Activated T-helper 1 cell treated with anti-CD3 and anti-CD28 coated beads, Interleukin-12 subunit alpha, Interleukin-12 subunit beta, Interleukin-2, Interleukin-4 antibody, amounts not matched to agents 30 ng/mL and 10 ng/mL and 1 ng/mL, durations not matched to agents 14 hours and 24 hours and 36 hours (primary cell): ENCODE results near the gene PLEKHB2. TPM values are rescaled to one million over a fixed set of nuclear protein-coding genes. Genes with fewer than 3 reads are reported as not detected.
A peak's percentile ranks its signal among the peaks of the same experiment; 100 is the strongest.
"Not testable (repeated sequence)": the region's sequence is repeated elsewhere in the genome, so short reads cannot be mapped to it uniquely, and the experiment has no call there.

Experiments
- DNase-seq: peaks from one replicate; pipeline ENCODE4 v3.0.0; 2021; ENCODE audit warnings: low spot score
- H3K27ac Mint-ChIP-seq: one replicate; pipeline ENCODE4 v1.8.0; 2021; ENCODE audit warnings: mild to moderate bottlenecking, mixed read lengths
- H3K27me3 Mint-ChIP-seq: one replicate; pipeline ENCODE4 v1.8.0; 2022; ENCODE audit warnings: mild to moderate bottlenecking, moderate library complexity, mixed read lengths; ENCODE audit not compliant: insufficient read depth
- H3K36me3 Mint-ChIP-seq: one replicate; pipeline ENCODE4 v1.8.0; 2021; ENCODE audit warnings: low read depth, mixed read lengths
- H3K4me1 Mint-ChIP-seq: one replicate; pipeline ENCODE4 v1.8.0; 2021; ENCODE audit warnings: low read depth, mixed read lengths
- H3K4me3 Mint-ChIP-seq: one replicate; pipeline ENCODE4 v1.8.0; 2021; ENCODE audit warnings: mild to moderate bottlenecking, moderate library complexity, mixed read lengths
- H3K9me3 Mint-ChIP-seq: one replicate; pipeline ENCODE4 v1.8.0; 2021; ENCODE audit warnings: mixed read lengths
- intact Hi-C: fragments of 100-400 bp; cut with micrococcal nuclease; formaldehyde crosslinking; loops from one replicate; pipeline ENCODE4 v1.15.1; 2024
- total RNA-seq: library from RNA; stranded (reverse); gene quantifications from 2 replicates; pipeline ENCODE4 v1.2.3, GENCODE V29; 2022

The PLEKHB2 gene, protein sequence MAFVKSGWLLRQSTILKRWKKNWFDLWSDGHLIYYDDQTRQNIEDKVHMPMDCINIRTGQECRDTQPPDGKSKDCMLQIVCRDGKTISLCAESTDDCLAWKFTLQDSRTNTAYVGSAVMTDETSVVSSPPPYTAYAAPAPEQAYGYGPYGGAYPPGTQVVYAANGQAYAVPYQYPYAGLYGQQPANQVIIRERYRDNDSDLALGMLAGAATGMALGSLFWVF
- 72.5 and 73.9 TPM in 2 replicates for total RNA-seq

- Mint-ChIP-seq H3K9me3 (no peaks in the 10 kb centered on the region), H3K36me3 (peaks cover 20% of the 10 kb centered on the region), H3K4me3 (peak within 1 kb of the TSS; percentile 97), H3K27me3 (no peaks in the 10 kb centered on the region), H3K4me1 (peaks cover 35% of the 10 kb centered on the region), H3K27ac (peak within 1 kb of the TSS; percentile 100)
- intact Hi-C loops, result loop anchor here (2.0 to 10.0 kb wide), 7 partner anchors 283 to 763 kb away; partner anchors contain the start of genes IMP4 and MZT2A
- DNase-seq, result peak; percentile 96
Measured at GRCh38 chr2:131105156-131105949, at the start of gene PLEKHB2. Gene PLEKHB2, plus strand, starts transcription at chr2:131105336. Its CDS starts 15,606 bp downstream, at chr2:131120942.

DNA sequence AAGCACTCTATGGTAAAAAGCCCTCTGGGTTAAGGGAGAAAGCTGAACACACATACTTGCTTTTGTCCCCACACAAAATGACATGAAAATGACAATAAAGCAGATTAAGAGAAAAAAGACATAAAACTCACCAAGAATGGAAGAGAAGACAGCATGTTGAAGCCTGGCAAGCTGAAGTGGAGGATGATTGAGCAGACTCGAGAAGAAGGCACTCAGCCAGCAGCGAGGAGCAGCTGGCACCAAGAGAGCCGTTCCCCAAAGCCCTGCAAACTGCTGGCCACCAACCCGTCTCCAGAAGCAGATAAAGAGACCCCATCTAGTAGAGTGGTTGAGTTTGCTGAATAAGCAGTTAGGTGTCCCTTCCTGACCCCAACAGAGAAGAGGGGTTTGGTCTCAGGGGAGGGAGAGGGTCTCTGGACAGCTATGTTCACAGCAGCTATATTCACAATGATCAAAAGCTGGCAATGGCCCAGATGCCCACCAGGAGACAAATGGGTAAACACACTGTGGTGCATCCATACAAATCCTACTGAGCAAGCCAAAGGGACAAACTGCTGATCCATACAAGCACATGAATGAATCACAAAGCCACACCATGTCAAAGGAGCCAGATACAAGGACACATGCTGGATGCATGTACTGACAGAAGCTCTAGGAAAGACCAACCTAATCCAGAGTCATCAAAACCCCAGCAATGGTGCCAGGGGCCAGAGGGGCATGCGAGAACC, 48.8 kb upstream of the PLEKHB2 start:
- Mint-ChIP-seq H3K4me3 (no peak overlapping the region), H3K9me3 (no peaks in the 10 kb centered on the region), H3K27ac (no peak overlapping the region), H3K27me3 (no peaks in the 10 kb centered on the region), H3K4me1 (peaks cover 17% of the 10 kb centered on the region), H3K36me3 (peaks cover 37% of the 10 kb centered on the region)
- intact Hi-C loops, result no loop called here
- DNase-seq, result no peak

GRCh38 chr2:131056932-131057287, 48.2 kb upstream of the PLEKHB2 start:
- no peak for DNase-seq
- Mint-ChIP-seq H3K9me3 (no peaks in the 10 kb centered on the region), H3K36me3 (peaks cover 33% of the 10 kb centered on the region), H3K27ac (no peak overlapping the region), H3K4me1 (peaks cover 19% of the 10 kb centered on the region), H3K4me3 (no peak overlapping the region), H3K27me3 (no peaks in the 10 kb centered on the region)
- intact Hi-C loops, result no loop called here

GRCh38 chr2:131058214-131058843, 46.8 kb upstream of the PLEKHB2 start:
- peaks cover 27% of the 10 kb centered on the region for H3K36me3 Mint-ChIP-seq
- DNase-seq, result no peak
- no peaks in the 10 kb centered on the region for H3K27me3 Mint-ChIP-seq
- H3K27ac Mint-ChIP-seq, result no peak overlapping the region
- no peak overlapping the region for H3K4me3 Mint-ChIP-seq
- H3K4me1 Mint-ChIP-seq, result peaks cover 25% of the 10 kb centered on the region
- intact Hi-C loops, result no loop called here
- H3K9me3 Mint-ChIP-seq, result no peaks in the 10 kb centered on the region

DNA sequence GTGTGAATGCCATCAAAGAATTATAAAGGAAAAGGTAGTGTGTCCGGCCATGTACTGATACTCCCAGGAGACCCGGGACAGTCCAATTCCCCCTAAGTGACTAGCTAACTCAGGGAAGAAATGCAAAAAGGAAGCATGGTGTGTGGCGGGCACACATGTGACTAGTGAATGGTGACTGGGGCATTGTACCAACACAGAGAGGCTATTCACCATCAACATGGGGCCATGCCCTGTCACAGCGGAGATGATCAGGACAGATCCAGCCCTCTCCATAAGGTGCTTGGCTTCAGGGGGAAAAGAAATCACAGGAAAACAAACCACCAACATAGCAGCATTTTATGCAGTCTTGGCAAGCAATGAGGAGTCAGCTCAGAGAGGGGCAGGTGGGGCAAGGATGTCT, 46.2 kb upstream of the PLEKHB2 start:
- H3K36me3 Mint-ChIP-seq, result peaks cover 29% of the 10 kb centered on the region
- intact Hi-C loops, result no loop called here
- H3K4me1 Mint-ChIP-seq, result peaks cover 28% of the 10 kb centered on the region
- no peak overlapping the region for H3K4me3 Mint-ChIP-seq
- H3K27me3 Mint-ChIP-seq, result no peaks in the 10 kb centered on the region
- H3K27ac Mint-ChIP-seq, result no peak overlapping the region
- no peaks in the 10 kb centered on the region for H3K9me3 Mint-ChIP-seq
- DNase-seq, result no peak

DNA sequence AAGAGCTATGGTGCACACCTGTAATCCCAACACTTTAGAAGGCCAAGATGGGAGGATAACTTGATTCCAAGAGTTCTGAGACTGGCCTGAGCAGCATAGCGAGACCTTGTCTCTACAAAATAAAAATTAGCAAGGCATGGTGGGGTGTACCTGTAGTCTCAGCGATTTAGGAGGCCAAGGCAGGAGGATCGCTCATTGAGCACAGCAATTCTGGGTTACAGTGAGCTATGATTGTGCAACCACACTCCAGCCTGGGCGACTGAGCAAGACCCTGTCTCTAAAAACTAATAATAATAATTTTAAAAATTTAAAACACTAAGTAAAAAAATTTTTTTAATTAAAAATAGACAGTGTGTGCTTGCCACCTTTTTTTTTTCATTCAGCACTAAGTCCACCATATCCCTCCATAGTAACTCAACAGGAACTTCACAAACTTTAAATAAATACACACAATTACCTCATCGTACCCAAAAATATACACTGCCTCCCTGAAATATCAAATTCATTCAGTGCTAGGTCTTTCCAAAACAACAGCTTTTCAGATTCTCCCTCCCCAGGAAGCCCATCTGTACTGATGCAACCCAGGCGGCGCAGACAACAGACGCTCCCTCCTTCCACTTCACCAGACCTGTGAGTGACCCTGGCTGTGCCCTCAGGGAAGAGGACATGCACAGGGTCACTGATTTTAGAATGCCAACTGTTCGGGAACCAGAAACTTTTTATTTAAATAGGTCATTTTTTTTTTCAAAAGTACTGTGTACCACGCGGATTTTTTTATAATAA, 41.4 kb upstream of the PLEKHB2 start:
- Mint-ChIP-seq H3K4me3 (no peak overlapping the region), H3K36me3 (peaks cover 30% of the 10 kb centered on the region), H3K9me3 (no peaks in the 10 kb centered on the region), H3K4me1 (peaks cover 18% of the 10 kb centered on the region), H3K27me3 (no peaks in the 10 kb centered on the region), H3K27ac (no peak overlapping the region)
- intact Hi-C loops, result no loop called here
- no peak for DNase-seq

DNA sequence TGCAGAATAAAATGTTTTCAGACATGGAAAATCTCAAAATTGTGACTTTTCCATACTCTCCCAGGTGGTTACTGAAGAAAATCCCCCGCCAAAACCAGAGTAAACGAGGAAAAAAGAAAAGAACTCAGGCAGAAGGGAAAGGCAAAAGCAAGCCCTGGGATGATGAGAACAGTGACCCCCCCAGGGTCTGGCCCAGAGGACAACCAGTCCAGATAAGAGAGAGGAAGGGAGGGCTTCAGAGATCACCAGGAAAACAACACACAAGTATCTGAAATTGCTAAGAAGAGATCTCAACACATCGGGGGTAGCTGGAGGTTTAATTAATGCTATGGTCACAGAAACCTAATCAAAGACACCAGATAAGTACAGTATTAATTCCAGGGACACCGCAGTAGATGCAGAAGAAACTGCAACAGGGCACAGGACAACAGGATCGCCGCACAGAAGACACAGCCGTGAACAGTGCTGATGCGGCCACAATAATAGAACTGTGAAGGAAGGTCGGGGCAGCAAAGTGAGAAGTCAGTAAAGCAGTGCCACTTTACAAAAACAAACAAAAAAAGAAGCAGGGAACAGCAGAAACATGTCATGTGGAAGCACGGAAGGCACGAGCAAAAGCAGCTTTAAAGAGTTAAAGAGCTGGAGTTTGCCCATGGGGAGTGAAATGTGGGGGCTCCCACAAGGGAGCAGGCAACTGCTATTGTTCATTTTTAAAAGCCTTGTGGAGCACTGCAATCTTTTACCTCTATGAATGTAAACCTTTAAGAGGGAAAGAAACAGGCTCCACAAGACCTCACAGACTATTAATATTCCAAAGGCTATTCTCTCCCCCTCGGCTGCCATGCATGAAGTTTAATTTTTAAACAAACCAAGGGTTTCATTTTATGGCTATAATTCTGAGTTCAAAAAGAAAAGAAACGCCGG, 40.3 kb upstream of the PLEKHB2 start:
- Mint-ChIP-seq H3K4me3 (no peak overlapping the region), H3K27me3 (no peaks in the 10 kb centered on the region), H3K4me1 (peaks cover 13% of the 10 kb centered on the region), H3K27ac (no peak overlapping the region), H3K9me3 (no peaks in the 10 kb centered on the region), H3K36me3 (peaks cover 27% of the 10 kb centered on the region)
- intact Hi-C loops, result no loop called here
- no peak for DNase-seq

- intact Hi-C loops, result no loop called here
- Mint-ChIP-seq H3K36me3 (peaks cover 31% of the 10 kb centered on the region), H3K4me1 (peaks cover 4% of the 10 kb centered on the region), H3K4me3 (no peak overlapping the region), H3K9me3 (no peaks in the 10 kb centered on the region), H3K27me3 (no peaks in the 10 kb centered on the region), H3K27ac (peak overlapping the region; percentile 41)
- no peak for DNase-seq
Measured at GRCh38 chr2:131067465-131068125, 37.5 kb upstream of the PLEKHB2 start.

DNA sequence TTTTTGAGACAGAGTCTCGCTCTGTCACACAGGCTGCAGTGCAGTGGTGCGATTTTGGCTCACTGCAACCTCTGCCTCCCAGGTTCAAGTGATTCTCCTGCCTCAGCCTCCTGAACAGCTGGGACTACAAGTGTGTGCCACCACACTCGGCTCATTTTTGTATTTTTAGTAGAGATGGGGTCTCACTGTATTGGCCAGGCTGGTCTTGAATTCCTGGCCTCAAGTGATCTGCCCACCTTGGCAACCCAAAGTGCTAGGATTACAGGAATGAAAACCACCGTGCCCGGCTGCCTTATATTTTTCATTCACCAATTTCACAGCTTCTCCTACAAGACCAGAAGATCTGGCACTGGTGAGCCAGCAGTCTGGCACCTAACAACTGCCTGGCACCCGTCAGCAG, 37.0 kb upstream of the PLEKHB2 start:
- intact Hi-C loops, H3K9me3 Mint-ChIP-seq, H3K4me1 Mint-ChIP-seq, DNase-seq, H3K27ac Mint-ChIP-seq, H3K4me3 Mint-ChIP-seq, H3K27me3 Mint-ChIP-seq: not testable (repeated sequence)
- H3K36me3 Mint-ChIP-seq, result peaks cover 31% of the 10 kb centered on the region

DNA sequence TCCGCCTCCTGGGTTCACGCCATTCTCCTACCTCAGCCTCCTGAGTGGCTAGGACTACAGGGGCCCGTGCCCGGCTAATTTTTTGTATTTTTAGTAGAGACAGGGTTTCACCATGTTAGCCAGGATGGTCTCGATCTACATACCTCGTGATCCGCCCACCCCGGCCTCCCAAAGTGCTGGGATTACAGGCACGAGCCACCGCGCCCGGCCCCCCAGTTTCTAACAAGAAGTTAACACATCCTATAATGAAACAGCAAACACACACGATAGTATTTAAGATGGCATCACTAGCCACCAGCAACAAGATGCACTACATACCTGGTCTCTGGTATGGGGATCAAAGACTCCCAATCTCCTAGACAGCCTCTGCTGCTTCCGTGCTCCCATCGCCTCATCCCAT, 29.6 kb upstream of the PLEKHB2 start:
- H3K27ac Mint-ChIP-seq, DNase-seq, H3K4me3 Mint-ChIP-seq, H3K4me1 Mint-ChIP-seq, H3K9me3 Mint-ChIP-seq, H3K27me3 Mint-ChIP-seq, intact Hi-C loops: not testable (repeated sequence)
- H3K36me3 Mint-ChIP-seq, result peaks cover 35% of the 10 kb centered on the region

DNA sequence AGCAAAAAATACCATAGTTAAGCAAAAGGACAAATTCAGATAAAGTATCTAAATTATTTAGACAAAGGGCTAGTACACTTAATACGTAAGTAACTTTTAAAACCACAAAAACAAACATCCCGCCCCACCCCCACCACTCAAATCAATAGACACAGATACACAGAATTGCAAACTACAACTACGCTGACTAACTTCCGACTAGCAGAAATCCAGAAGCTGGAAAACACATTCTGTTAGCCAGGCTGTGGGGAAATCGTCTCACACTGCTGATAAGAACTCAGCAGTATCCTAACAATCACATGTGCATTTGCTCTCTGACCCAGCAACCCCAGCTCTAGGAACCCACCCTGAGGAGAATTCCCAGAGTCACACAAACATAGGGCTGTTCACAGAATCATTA, 28.4 kb upstream of the PLEKHB2 start:
- no peaks in the 10 kb centered on the region for H3K27me3 Mint-ChIP-seq
- peaks cover 40% of the 10 kb centered on the region for H3K36me3 Mint-ChIP-seq
- H3K27ac Mint-ChIP-seq, result no peak overlapping the region
- H3K4me3 Mint-ChIP-seq, result no peak overlapping the region
- H3K9me3 Mint-ChIP-seq, result no peaks in the 10 kb centered on the region
- intact Hi-C loops, result no loop called here
- no peak for DNase-seq
- H3K4me1 Mint-ChIP-seq, result peaks cover 6% of the 10 kb centered on the region
